ENCODE results near the gene OR2J3. TPM values are rescaled to one million over a fixed set of nuclear protein-coding genes. Genes with fewer than 3 reads are reported as not detected.

Gene OR2J3
- total RNA-seq, 1 experiment from 2014 or later: not detected

DNA sequence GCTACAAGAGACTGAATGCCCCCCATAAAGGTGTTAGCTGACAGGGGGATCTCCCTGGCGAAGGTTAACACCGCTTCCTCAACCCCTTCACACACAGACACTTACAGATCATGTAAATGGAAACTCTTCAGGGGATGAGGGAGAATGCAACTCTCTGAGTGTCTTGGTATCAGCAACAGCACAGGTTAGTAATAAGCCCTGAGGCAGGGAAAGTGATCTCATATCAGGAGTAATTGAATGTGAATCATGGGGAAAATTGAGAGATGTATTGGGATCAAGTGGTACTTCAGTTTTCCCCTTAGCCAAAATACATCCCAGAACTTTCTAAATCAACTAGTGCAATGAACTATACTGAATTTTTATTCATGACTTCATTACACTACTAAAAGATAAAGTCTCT lies 23.8 kb downstream of the OR2J3 start:
- DNase-seq (ENCODE audit: low spot score): no peak
- intact Hi-C loops (cut with micrococcal nuclease; ENCODE audit: unreplicated experiment): no loop called here
- Histone ChIP-seq H3K4me1 (ENCODE audit: insufficient read depth, low read length, poor library complexity, severe bottlenecking) (no peaks in the 10 kb centered on the region), H3K9me3 (ENCODE audit: low read depth, low read length, poor library complexity, severe bottlenecking) (no peaks in the 10 kb centered on the region), H3K27me3 (replicated peaks; ENCODE audit: insufficient read depth, low read depth, low read length, poor library complexity) (peaks cover 56% of the 10 kb centered on the region), H3K27ac (ENCODE audit: low read depth, low read length, poor library complexity, severe bottlenecking) (no peak overlapping the region), H3K4me3 (ENCODE audit: low read depth, low read length, poor library complexity, severe bottlenecking) (no peak overlapping the region), H3K36me3 (ENCODE audit: insufficient read depth, low read length, poor library complexity, severe bottlenecking) (no peaks in the 10 kb centered on the region)
- TF ChIP-seq, protein P1, sequence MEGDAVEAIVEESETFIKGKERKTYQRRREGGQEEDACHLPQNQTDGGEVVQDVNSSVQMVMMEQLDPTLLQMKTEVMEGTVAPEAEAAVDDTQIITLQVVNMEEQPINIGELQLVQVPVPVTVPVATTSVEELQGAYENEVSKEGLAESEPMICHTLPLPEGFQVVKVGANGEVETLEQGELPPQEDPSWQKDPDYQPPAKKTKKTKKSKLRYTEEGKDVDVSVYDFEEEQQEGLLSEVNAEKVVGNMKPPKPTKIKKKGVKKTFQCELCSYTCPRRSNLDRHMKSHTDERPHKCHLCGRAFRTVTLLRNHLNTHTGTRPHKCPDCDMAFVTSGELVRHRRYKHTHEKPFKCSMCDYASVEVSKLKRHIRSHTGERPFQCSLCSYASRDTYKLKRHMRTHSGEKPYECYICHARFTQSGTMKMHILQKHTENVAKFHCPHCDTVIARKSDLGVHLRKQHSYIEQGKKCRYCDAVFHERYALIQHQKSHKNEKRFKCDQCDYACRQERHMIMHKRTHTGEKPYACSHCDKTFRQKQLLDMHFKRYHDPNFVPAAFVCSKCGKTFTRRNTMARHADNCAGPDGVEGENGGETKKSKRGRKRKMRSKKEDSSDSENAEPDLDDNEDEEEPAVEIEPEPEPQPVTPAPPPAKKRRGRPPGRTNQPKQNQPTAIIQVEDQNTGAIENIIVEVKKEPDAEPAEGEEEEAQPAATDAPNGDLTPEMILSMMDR (conservative IDR thresholded peaks at IDR 0.05; ENCODE audit: low read depth, low read length): no peak
- no peak for TF ChIP-seq EZH2 (IDR thresholded peaks at IDR 0.05; ENCODE audit: borderline replicate concordance, low read depth, low read length, poor library complexity, severe bottlenecking)
- ChIA-PET CTCF (no interaction called here), POLR2A (ENCODE audit: low non-redundant PET) (no interaction called here)
- BruUV-seq (replicated peaks): no TSS peak

DNA sequence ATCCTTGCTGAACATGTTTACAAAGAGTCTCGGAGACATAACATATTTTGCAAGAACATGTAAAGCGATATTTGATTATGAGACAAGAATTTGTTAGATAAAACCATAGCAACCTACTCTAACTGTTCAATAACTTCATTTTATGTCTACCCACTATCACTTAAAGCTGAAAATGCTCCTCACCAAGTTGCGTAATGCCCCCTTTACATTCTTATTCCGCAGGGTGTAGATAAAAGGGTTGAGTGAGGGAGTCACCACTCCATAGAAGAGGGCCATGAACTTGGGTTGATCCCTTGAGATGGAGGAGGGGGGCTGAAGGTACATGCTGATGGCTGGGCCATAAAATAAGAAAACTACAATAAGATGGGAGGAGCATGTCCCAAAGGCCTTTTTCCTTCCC lies 29.9 kb downstream of the OR2J3 start:
- Histone ChIP-seq H3K9me3 (ENCODE audit: low read depth, low read length, poor library complexity, severe bottlenecking) (peaks cover 5% of the 10 kb centered on the region), H3K36me3 (ENCODE audit: insufficient read depth, low read length, poor library complexity, severe bottlenecking) (no peaks in the 10 kb centered on the region), H3K27ac (ENCODE audit: low read depth, low read length, poor library complexity, severe bottlenecking) (no peak overlapping the region), H3K4me1 (ENCODE audit: insufficient read depth, low read length, poor library complexity, severe bottlenecking) (no peaks in the 10 kb centered on the region), H3K27me3 (replicated peaks; ENCODE audit: insufficient read depth, low read depth, low read length, poor library complexity) (peaks cover 24% of the 10 kb centered on the region), H3K4me3 (ENCODE audit: low read depth, low read length, poor library complexity, severe bottlenecking) (no peak overlapping the region)
- DNase-seq (ENCODE audit: low spot score): no peak
- no TSS peak for BruUV-seq (replicated peaks)
- ChIA-PET CTCF (no interaction called here), POLR2A (ENCODE audit: low non-redundant PET) (no interaction called here)
- intact Hi-C loops (cut with micrococcal nuclease; ENCODE audit: unreplicated experiment): no loop called here
- TF ChIP-seq, protein P1 (conservative IDR thresholded peaks at IDR 0.05; ENCODE audit: low read depth, low read length): no peak
- TF ChIP-seq EZH2 (IDR thresholded peaks at IDR 0.05; ENCODE audit: borderline replicate concordance, low read depth, low read length, poor library complexity, severe bottlenecking): no peak

DNA sequence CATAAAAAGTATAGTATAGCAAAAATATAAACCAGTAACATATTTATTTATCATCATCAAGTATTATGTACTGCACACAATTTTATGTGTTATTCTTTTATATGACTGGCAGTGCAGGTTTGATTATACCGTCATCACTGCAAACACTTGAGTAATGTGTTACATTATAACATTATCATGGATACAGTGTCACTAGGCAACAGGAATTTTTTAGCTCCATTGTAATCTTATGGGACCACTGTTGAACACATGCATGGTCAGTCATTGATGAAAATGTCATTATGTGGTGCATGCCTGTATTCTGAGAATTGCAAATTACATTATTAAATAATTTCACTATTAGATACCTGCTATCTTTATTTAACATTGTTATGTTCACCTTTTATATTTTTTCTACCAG lies 33.7 kb downstream of the OR2J3 start:
- Histone ChIP-seq H3K4me1 (ENCODE audit: insufficient read depth, low read length, poor library complexity, severe bottlenecking) (no peaks in the 10 kb centered on the region), H3K36me3 (ENCODE audit: insufficient read depth, low read length, poor library complexity, severe bottlenecking) (no peaks in the 10 kb centered on the region), H3K9me3 (ENCODE audit: low read depth, low read length, poor library complexity, severe bottlenecking) (peaks cover 10% of the 10 kb centered on the region), H3K27ac (ENCODE audit: low read depth, low read length, poor library complexity, severe bottlenecking) (no peak overlapping the region), H3K4me3 (ENCODE audit: low read depth, low read length, poor library complexity, severe bottlenecking) (no peak overlapping the region), H3K27me3 (replicated peaks; ENCODE audit: insufficient read depth, low read depth, low read length, poor library complexity) (peaks cover 4% of the 10 kb centered on the region)
- intact Hi-C loops (cut with micrococcal nuclease; ENCODE audit: unreplicated experiment): no loop called here
- BruUV-seq (replicated peaks): no TSS peak
- no peak for DNase-seq (ENCODE audit: low spot score)
- ChIA-PET CTCF (no interaction called here), POLR2A (ENCODE audit: low non-redundant PET) (no interaction called here)
- TF ChIP-seq, protein P1 (conservative IDR thresholded peaks at IDR 0.05; ENCODE audit: low read depth, low read length): no peak
- TF ChIP-seq EZH2 (IDR thresholded peaks at IDR 0.05; ENCODE audit: borderline replicate concordance, low read depth, low read length, poor library complexity, severe bottlenecking): no peak

Measured in A673 (cell line).